KMS-11 (cell line): ENCODE data around the gene TARBP1.

ENCODE experiments used
- H2AFZ ChIP-seq: fragments of 200-600 bp; sonication (generic); 2 replicates; pipeline ENCODE4 v1.6.1; 2016; ENCODE audit warnings: antibody characterized with exemption, mixed run types, low read depth
- H3K27ac ChIP-seq: fragments of 200-600 bp; sonication (generic); 2 replicates; pipeline ENCODE4 v1.6.1; 2016; ENCODE audit warnings: mild to moderate bottlenecking, mixed run types
- H3K27me3 ChIP-seq: fragments of 200-600 bp; sonication (generic); 2 replicates; pipeline ENCODE4 v1.6.1; 2017; ENCODE audit warnings: mild to moderate bottlenecking, low read depth, mixed run types, moderate library complexity; ENCODE audit not compliant: insufficient read depth
- H3K36me3 ChIP-seq: fragments of 200-600 bp; sonication (generic); 2 replicates; pipeline ENCODE4 v1.6.1; 2017; ENCODE audit warnings: mild to moderate bottlenecking, mixed run types; ENCODE audit not compliant: insufficient read depth
- H3K4me1 ChIP-seq: fragments of 200-600 bp; sonication (generic); 2 replicates; pipeline ENCODE4 v1.6.1; 2016; ENCODE audit warnings: mild to moderate bottlenecking, low read depth, mixed run types; ENCODE audit not compliant: poor library complexity, severe bottlenecking
- H3K4me2 ChIP-seq: fragments of 200-600 bp; sonication (generic); 2 replicates; pipeline ENCODE4 v1.7.0; 2016; ENCODE audit warnings: mild to moderate bottlenecking, mixed run types
- H3K4me3 ChIP-seq: fragments of 200-600 bp; sonication (generic); IDR thresholded peaks from 2 replicates; pipeline ENCODE4 v1.6.1; 2017; ENCODE audit warnings: low read depth, low read length, mixed read lengths; ENCODE audit not compliant: insufficient read depth
- H3K79me2 ChIP-seq: fragments of 200-600 bp; sonication (generic); 2 replicates; pipeline ENCODE4 v1.6.1; 2016; ENCODE audit warnings: low read depth, mixed run types; ENCODE audit not compliant: insufficient read depth
- H3K9ac ChIP-seq: fragments of 200-600 bp; sonication (generic); 2 replicates; pipeline ENCODE4 v1.6.1; 2016; ENCODE audit warnings: mild to moderate bottlenecking, mixed run types
- H4K20me1 ChIP-seq: fragments of 200-600 bp; sonication (generic); 2 replicates; pipeline ENCODE4 v1.6.1; 2016; ENCODE audit warnings: mild to moderate bottlenecking, mixed run types; ENCODE audit not compliant: insufficient read depth
- CTCF ChIP-seq: fragments of 200-600 bp; sonication (generic); conservative IDR thresholded peaks from 2 replicates; pipeline ENCODE4 v1.6.1; 2017; ENCODE audit warnings: low read depth, mild to moderate bottlenecking, antibody characterized with exemption, low read length, moderate library complexity, mixed read lengths

Gene TARBP1

GRCh38 chr1:234437423-234438171 is 41.4 kb downstream of the TARBP1 start:
- Histone ChIP-seq H3K4me2 (no peak overlapping the region), H3K27ac (no peak overlapping the region), H3K36me3 (no peaks in the 10 kb centered on the region), H4K20me1 (no peaks in the 10 kb centered on the region), H3K4me1 (no peaks in the 10 kb centered on the region), H3K27me3 (no peaks in the 10 kb centered on the region), H3K79me2 (no peaks in the 10 kb centered on the region), H2AFZ (no peak overlapping the region), H3K4me3 (no peak overlapping the region), H3K9ac (no peak overlapping the region)
- TF ChIP-seq CTCF: no peak

- Histone ChIP-seq H4K20me1 (no peaks in the 10 kb centered on the region), H3K4me3 (no peak overlapping the region), H3K36me3 (no peaks in the 10 kb centered on the region), H3K27me3 (no peaks in the 10 kb centered on the region), H3K4me2 (no peak overlapping the region), H3K9ac (no peak overlapping the region), H3K79me2 (no peaks in the 10 kb centered on the region), H3K27ac (no peak overlapping the region), H2AFZ (no peak overlapping the region), H3K4me1 (no peaks in the 10 kb centered on the region)
- TF ChIP-seq CTCF: no peak
These were observed 43.4 kb downstream of the TARBP1 start for GRCh38 chr1:234435620-234436019.

- Histone ChIP-seq H3K27ac (no peak overlapping the region), H3K9ac (no peak overlapping the region), H3K36me3 (no peaks in the 10 kb centered on the region), H4K20me1 (no peaks in the 10 kb centered on the region), H2AFZ (no peak overlapping the region), H3K4me2 (no peak overlapping the region), H3K4me1 (no peaks in the 10 kb centered on the region), H3K27me3 (no peaks in the 10 kb centered on the region), H3K4me3 (no peak overlapping the region), H3K79me2 (no peaks in the 10 kb centered on the region)
- TF ChIP-seq CTCF: no peak
These were observed 44.3 kb downstream of the TARBP1 start for GRCh38 chr1:234434706-234435105.

- H3K27ac ChIP-seq: no peak overlapping the region
- H4K20me1 ChIP-seq: no peaks in the 10 kb centered on the region
- H3K9ac ChIP-seq: no peak overlapping the region
- H3K27me3 ChIP-seq: no peaks in the 10 kb centered on the region
- no peak overlapping the region for H3K4me2 ChIP-seq
- H3K4me1 ChIP-seq: no peaks in the 10 kb centered on the region
- H3K36me3 ChIP-seq: no peaks in the 10 kb centered on the region
- H3K79me2 ChIP-seq: no peaks in the 10 kb centered on the region
- H2AFZ ChIP-seq: no peak overlapping the region
- no peak overlapping the region for H3K4me3 ChIP-seq
- TF ChIP-seq CTCF: no peak
These were observed 45.3 kb downstream of the TARBP1 start for GRCh38 chr1:234433563-234434285.
